Natural killer cell (primary cell): ENCODE measurements around the gene FREM1. TPM values are rescaled to one million over a fixed set of nuclear protein-coding genes. Genes with fewer than 3 reads are reported as not detected.

Experiments used
- ATAC-seq, 3 donors: fragments of 150-1000 bp in 2 of 3; fragments of 200-7000 bp in 1 of 3; cut with Tn5 transposase; 1 replicate in 1 of 3; 2 replicates in 2 of 3; pipeline ENCODE4 v1.10.0; 2021; ENCODE audit warnings: mild to moderate bottlenecking in 2 of 3, moderate library complexity in 2 of 3
- DNase-seq, 2 donors: peaks; one replicate each; pipeline versions ENCODE4 v3.0.0 to v3.0.0-alpha.2; 2013 to 2021; ENCODE audit warnings: mixed read lengths in 1 of 2
- H3K27ac ChIP-seq: one replicate; pipeline ENCODE4 v1.5.1; 2013; ENCODE audit warnings: mild to moderate bottlenecking, low read length
- H3K27me3 ChIP-seq: one replicate; pipeline ENCODE4 v1.6.1; 2013; ENCODE audit warnings: low read length; ENCODE audit not compliant: control insufficient read depth, insufficient read depth
- H3K36me3 ChIP-seq: one replicate; pipeline ENCODE4 v1.6.1; 2013; ENCODE audit warnings: low read length; ENCODE audit not compliant: control insufficient read depth, insufficient read depth
- H3K4me1 ChIP-seq: one replicate; pipeline ENCODE4 v1.6.1; 2013; ENCODE audit warnings: low read length; ENCODE audit not compliant: control insufficient read depth, insufficient read depth
- H3K4me3 ChIP-seq: one replicate; pipeline ENCODE4 v1.5.1; 2013; ENCODE audit warnings: low read length
- H3K9me3 ChIP-seq: one replicate; pipeline ENCODE4 v1.6.1; 2013; ENCODE audit warnings: low read length; ENCODE audit not compliant: control insufficient read depth, insufficient read depth
- H3K27ac Mint-ChIP-seq, 2 donors: one replicate each; pipeline ENCODE4 v1.8.0; 2022; ENCODE audit warnings: mild to moderate bottlenecking in 2 of 2, mixed read lengths in 2 of 2, moderate library complexity in 1 of 2
- H3K27me3 Mint-ChIP-seq, 2 donors: one replicate each; pipeline ENCODE4 v1.8.0; 2022; ENCODE audit warnings: low read depth in 2 of 2, mixed read lengths in 2 of 2
- H3K36me3 Mint-ChIP-seq: one replicate; pipeline ENCODE4 v1.8.0; 2022; ENCODE audit warnings: mixed read lengths
- H3K4me1 Mint-ChIP-seq, 2 donors: one replicate each; pipeline ENCODE4 v1.8.0; 2022; ENCODE audit warnings: mixed read lengths in 2 of 2
- H3K4me3 Mint-ChIP-seq: one replicate; pipeline ENCODE4 v1.8.0; 2022; ENCODE audit warnings: mild to moderate bottlenecking, moderate library complexity, mixed read lengths
- H3K9me3 Mint-ChIP-seq, 2 donors: one replicate each; pipeline ENCODE4 v1.8.0; 2022; ENCODE audit warnings: mixed read lengths in 2 of 2
- CTCF ChIP-seq: fragments of 200-600 bp; IDR thresholded peaks from one replicate; pipeline ENCODE4 v1.8.0; 2022; ENCODE audit warnings: antibody characterized with exemption
- intact Hi-C: fragments of 100-400 bp; cut with micrococcal nuclease; formaldehyde crosslinking; loops from one replicate; pipeline ENCODE4 v1.14.2; 2022
- total RNA-seq, 4 donors: library from RNA; stranded (reverse); fragments of 120-200 nt in 1 of 4; gene quantifications; one replicate each; pipeline versions ENCODE4 v1.2.3 to v1.2.4, GENCODE V29; 2013 to 2022

The FREM1 gene
- total RNA-seq, 3 donors from 2014 or later (not counting 1 experiment from before 2014, with no cell fraction given), result 0.05 TPM; not detected in 2

- intact Hi-C loops, result no loop called here
- Histone ChIP-seq H3K4me1 (peaks cover 7% of the 10 kb centered on the region), H3K9me3 (no peaks in the 10 kb centered on the region), H3K27ac (no peak overlapping the region), H3K36me3 (peaks cover 11% of the 10 kb centered on the region), H3K27me3 (no peaks in the 10 kb centered on the region), H3K4me3 (no peak overlapping the region)
- Mint-ChIP-seq H3K4me3 (no peak overlapping the region), H3K27ac (no peak overlapping the region), H3K36me3 (no peaks in the 10 kb centered on the region), H3K9me3 (no peaks in the 10 kb centered on the region), H3K27me3 (no peaks in the 10 kb centered on the region), H3K4me1 (peaks cover 32 to 45% of the 10 kb centered on the region in 2 donors)
- TF ChIP-seq CTCF, result no peak
- DNase-seq, result no peak
- ATAC-seq, result no peak
Measured at GRCh38 chr9:14686168-14686567, 224.1 kb downstream of the FREM1 start.

Other genes starting within 250 kb of the FREM1 start
- gene ZDHHC21, start 217.0 kb downstream of the FREM1 start, total RNA-seq, result 10 to 100 TPM in 2 of 3 donors, 1 to 10 TPM in 1; 9.2 to 17.8 (median 12.9) TPM
- gene CER1, start 187.7 kb downstream of the FREM1 start, total RNA-seq, result not detected